Muscle layer of colon (tissue), 2 donors: ENCODE measurements around the gene U2AF1L4.

Source experiments
- H3K27ac ChIP-seq: one replicate; pipeline ENCODE4 v1.7.0; 2013; ENCODE audit warnings: low read depth, mild to moderate bottlenecking, low read length, moderate library complexity
- H3K27me3 ChIP-seq, 2 donors: one replicate each; pipeline ENCODE4 v1.7.0; 2013; ENCODE audit warnings: low read length in 2 of 2, mild to moderate bottlenecking in 2 of 2; ENCODE audit not compliant: insufficient read depth in 2 of 2, control insufficient read depth in 1 of 2
- H3K36me3 ChIP-seq: one replicate; pipeline ENCODE4 v1.7.0; 2013; ENCODE audit warnings: mild to moderate bottlenecking, low read length; ENCODE audit not compliant: insufficient read depth
- H3K4me1 ChIP-seq: one replicate; pipeline ENCODE4 v1.7.0; 2013; ENCODE audit warnings: mild to moderate bottlenecking, low read length; ENCODE audit not compliant: insufficient read depth
- H3K4me3 ChIP-seq, 2 donors: one replicate each; pipeline ENCODE4 v1.7.0; 2013; ENCODE audit warnings: low read length in 2 of 2, low read depth in 1 of 2, mild to moderate bottlenecking in 1 of 2, moderate library complexity in 1 of 2
- H3K9ac ChIP-seq: one replicate; pipeline ENCODE4 v1.7.0; 2013; ENCODE audit warnings: low read length
- H3K9me3 ChIP-seq: one replicate; pipeline ENCODE4 v1.7.0; 2013; ENCODE audit warnings: mild to moderate bottlenecking, low read length
- donor health status: abdominal sarcoma.
- donor health status: Adenocarcinoma of cecum.

U2AF1L4 gene

DNA sequence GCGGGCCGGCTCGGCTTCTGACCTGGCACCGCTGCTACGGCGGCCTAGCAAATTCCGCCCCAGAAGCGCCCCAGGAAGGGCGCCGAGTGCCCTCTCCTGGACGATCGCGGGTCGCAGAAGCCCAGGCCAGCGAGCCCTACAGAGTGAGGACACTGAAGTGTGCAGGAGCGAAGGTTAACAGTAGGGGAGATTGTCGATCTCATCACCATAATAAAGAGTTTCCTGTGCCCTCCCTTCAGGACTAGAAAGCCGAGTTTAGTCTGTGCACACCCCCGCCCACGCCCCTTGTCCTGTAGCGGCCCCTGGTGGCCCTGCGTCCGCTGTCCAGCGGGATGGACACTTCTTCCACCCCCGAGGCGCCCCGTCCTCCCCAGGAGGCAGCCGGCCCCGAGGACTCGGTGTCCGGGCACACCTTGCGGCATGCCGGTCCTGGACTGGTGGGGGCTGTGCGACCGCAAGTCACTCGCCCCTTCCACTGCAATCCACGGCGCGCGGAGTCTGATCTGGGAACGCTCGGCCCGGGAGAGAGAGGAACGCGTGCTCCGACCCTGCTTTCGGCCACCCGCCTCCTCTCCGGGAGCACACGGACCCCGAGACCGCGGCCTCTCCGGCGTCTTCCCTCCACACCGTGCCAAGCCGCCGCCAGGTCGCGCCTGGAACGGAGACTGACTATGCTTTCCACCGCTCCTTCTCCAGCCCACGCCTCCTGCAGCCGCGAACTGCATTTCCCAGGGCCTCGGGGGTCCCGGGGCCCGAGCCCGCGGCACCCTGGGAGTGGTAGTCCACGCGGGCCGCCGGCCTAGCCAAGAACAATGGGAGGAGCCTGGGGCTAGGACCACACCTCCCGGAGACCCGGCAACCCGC lies 28.2 kb downstream of the U2AF1L4 start:
- Histone ChIP-seq H3K4me3 (peak overlapping the region; percentile 77 to 92), H3K4me1 (peaks cover 21% of the 10 kb centered on the region), H3K27me3 (no peaks in the 10 kb centered on the region), H3K36me3 (peaks cover 15% of the 10 kb centered on the region), H3K9ac (peak overlapping the region; percentile 61), H3K27ac (peak overlapping the region; percentile 90), H3K9me3 (no peaks in the 10 kb centered on the region)

DNA sequence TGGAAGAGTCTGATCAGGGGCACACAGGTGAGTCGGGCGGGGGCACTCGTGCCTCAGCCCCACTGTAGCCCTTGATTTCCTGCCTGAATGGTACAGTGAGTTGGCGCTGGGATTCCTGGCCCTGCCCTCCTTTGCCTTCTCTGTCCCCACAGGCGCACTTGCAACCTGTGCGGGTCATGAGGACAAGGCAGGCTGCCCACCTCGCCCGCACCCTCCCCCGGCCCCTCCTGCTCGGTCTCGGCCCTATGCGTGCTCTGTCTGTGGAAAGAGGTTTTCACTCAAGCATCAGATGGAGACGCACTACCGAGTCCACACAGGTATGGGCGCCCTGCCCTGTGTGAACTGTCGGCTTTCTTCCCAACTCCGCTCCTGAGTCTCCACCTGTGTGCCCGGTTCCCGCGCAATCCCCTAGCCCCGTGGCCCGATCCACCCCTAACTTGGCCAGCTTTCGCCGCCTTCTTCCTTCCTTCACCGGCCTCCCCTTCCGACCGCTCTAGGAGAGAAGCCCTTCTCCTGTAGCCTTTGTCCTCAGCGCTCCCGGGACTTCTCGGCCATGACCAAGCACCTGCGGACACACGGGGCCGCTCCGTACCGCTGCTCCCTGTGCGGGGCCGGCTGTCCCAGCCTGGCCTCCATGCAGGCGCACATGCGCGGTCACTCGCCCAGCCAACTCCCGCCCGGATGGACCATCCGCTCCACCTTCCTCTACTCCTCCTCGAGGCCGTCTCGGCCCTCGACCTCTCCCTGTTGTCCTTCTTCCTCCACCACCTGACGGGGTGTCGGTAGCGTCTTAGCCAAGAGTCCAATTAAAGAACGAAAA lies 29.0 kb downstream of the U2AF1L4 start:
- Histone ChIP-seq H3K9me3 (no peaks in the 10 kb centered on the region), H3K4me1 (peaks cover 21% of the 10 kb centered on the region), H3K27ac (peak overlapping the region; percentile 90), H3K4me3 (peak overlapping the region; percentile 77 to 92), H3K9ac (peak overlapping the region; percentile 61), H3K36me3 (peaks cover 8% of the 10 kb centered on the region), H3K27me3 (no peaks in the 10 kb centered on the region)

DNA sequence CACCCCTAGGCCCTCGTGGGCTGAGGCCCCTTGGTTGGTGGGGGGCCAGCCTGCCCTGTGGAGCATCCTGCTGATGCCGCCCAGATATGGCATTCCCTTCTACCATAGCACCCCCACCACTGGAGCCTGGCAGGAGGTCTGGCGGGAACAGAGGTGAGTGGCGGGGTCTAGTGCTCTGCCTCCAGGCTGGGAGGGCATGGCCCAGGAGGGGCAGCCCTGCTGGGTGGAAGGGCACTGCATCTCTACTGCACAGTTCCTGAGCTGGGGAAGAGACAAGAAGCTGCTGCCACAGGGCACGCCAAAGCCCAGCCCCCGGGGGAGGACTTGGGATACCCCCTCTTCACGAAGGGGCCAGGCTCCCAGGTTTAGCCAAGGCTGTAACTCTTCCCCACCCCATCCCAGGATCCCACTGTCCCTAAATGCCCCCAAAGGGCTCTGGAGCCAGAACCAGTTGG lies 29.8 kb downstream of the U2AF1L4 start:
- H3K4me3 ChIP-seq, result peak overlapping the region in 1 of 2 donors; percentile 77

DNA sequence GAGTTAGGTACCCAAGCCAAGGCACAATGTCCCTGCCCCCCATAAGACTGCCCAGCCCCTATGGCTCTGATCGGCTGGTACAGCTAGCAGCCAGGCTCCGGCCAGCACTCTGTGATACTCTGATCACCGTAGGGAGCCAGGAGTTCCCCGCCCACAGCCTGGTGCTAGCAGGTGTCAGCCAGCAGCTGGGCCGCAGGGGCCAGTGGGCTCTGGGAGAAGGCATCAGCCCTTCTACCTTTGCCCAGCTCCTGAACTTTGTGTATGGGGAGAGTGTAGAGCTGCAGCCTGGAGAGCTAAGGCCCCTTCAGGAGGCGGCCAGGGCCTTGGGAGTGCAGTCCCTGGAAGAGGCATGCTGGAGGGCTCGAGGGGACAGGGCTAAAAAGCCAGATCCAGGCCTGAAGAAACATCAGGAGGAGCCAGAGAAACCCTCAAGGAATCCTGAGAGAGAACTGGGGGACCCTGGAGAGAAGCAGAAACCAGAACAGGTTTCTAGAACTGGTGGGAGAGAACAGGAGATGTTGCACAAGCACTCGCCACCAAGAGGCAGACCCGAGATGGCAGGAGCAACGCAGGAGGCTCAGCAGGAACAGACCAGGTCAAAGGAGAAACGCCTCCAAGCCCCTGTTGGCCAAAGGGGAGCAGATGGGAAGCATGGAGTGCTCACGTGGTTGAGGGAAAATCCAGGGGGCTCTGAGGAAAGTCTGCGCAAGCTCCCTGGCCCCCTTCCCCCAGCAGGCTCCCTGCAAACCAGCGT lies 30.4 kb downstream of the U2AF1L4 start:
- peaks cover 2% of the 10 kb centered on the region for H3K36me3 ChIP-seq
- no peaks in the 10 kb centered on the region for H3K9me3 ChIP-seq
- H3K9ac ChIP-seq, result no peak overlapping the region
- H3K4me1 ChIP-seq, result peaks cover 21% of the 10 kb centered on the region
- H3K27me3 ChIP-seq, result no peaks in the 10 kb centered on the region
- no peak overlapping the region for H3K4me3 ChIP-seq
- H3K27ac ChIP-seq, result no peak overlapping the region

More for the DNA sequence above, 29.8 kb downstream of the U2AF1L4 start:
- Histone ChIP-seq H3K27ac (peak overlapping the region; percentile 90), H3K36me3 (peaks cover 8% of the 10 kb centered on the region), H3K9ac (peak overlapping the region; percentile 61), H3K4me1 (peaks cover 21% of the 10 kb centered on the region), H3K9me3 (no peaks in the 10 kb centered on the region), H3K27me3 (no peaks in the 10 kb centered on the region)

DNA sequence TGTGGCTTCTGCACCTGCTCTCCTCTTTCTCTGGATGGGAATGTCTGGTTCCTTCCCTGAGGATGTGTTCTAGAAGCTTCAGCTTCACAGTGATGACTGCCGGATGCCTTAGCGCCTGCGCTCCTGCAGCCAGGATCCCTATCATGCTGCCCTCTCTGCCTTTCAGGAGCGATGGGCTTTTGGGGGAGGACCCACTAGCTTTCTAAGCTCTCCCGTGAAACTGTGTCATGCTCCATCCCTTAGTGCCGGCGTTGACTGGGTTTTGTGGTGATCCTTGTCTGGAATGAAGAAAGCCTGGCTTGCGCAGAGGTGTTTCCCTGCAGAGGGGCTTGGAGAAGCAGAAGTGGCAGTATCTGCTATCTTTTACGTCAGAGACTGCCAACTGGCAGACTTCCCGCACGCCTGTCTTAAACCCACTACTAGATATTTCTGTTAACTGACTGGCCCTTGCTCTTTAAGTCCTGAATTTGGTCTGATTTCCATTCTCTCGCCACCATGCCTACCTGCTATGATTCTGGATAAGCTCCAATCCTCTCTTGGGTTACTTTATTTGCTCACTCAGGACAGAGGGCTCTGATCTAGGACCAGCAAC lies 31.2 kb downstream of the U2AF1L4 start:
- Histone ChIP-seq H3K9ac (no peak overlapping the region), H3K4me1 (peaks cover 14% of the 10 kb centered on the region), H3K36me3 (no peaks in the 10 kb centered on the region), H3K9me3 (no peaks in the 10 kb centered on the region), H3K27me3 (no peaks in the 10 kb centered on the region), H3K4me3 (no peak overlapping the region), H3K27ac (no peak overlapping the region)

- no peaks in the 10 kb centered on the region for H3K36me3 ChIP-seq
- no peaks in the 10 kb centered on the region for H3K27me3 ChIP-seq
- H3K4me1 ChIP-seq, result peaks cover 10% of the 10 kb centered on the region
- H3K9me3 ChIP-seq, result no peaks in the 10 kb centered on the region
- H3K4me3 ChIP-seq, result no peak overlapping the region
- H3K27ac ChIP-seq, result no peak overlapping the region
- H3K9ac ChIP-seq, result no peak overlapping the region
Observed at GRCh38 chr19:35713506-35713850, 31.7 kb downstream of the U2AF1L4 start.

DNA sequence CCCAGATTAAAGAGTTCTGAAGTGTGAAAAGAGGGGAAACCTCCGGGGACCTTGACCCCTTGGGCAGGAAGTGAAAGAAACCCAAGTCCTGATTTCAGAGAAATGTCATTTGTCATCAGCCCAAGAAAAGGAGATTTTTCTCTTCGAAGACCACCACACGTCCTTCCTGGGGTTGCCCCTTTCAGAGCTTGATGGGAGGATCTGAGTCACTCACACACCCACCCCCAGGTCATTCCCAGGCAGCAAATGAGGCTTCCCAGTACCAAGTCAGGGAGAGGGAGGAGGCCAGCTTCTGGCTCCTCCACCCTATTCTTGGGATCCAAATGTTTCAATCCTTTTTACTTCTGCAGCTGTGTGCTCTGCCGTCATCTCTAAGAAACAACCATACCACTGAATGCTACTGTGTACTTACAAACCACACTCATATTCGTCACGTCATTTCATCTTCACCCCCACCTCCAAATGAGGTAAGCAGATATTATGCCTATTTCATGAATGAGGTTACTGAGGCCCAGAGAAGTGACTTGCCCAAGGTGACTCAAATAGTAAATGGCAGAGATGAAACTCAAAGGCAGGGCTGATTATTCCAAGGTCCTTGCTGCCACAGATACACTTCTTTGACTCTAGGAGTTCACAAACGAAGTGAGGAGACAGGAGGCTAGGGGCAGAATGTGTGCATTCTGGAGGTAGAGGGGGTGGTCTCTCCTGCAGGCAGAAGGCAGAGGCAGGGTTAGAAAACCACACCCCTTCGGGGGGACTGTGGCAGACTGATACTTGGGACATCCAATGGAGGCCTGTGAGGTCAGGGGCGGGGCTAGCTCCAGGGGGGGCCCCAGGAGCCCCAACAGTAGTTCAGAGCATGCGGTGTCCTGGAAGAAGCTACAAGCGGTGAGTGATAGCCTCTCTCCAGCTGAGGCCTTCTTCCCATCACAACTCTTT lies 32.4 kb downstream of the U2AF1L4 start:
- H3K27me3 ChIP-seq, result no peaks in the 10 kb centered on the region
- peaks cover 10% of the 10 kb centered on the region for H3K4me1 ChIP-seq
- H3K9me3 ChIP-seq, result no peaks in the 10 kb centered on the region
- H3K36me3 ChIP-seq, result no peaks in the 10 kb centered on the region
- no peak overlapping the region for H3K27ac ChIP-seq
- H3K4me3 ChIP-seq, result no peak overlapping the region
- no peak overlapping the region for H3K9ac ChIP-seq

DNA sequence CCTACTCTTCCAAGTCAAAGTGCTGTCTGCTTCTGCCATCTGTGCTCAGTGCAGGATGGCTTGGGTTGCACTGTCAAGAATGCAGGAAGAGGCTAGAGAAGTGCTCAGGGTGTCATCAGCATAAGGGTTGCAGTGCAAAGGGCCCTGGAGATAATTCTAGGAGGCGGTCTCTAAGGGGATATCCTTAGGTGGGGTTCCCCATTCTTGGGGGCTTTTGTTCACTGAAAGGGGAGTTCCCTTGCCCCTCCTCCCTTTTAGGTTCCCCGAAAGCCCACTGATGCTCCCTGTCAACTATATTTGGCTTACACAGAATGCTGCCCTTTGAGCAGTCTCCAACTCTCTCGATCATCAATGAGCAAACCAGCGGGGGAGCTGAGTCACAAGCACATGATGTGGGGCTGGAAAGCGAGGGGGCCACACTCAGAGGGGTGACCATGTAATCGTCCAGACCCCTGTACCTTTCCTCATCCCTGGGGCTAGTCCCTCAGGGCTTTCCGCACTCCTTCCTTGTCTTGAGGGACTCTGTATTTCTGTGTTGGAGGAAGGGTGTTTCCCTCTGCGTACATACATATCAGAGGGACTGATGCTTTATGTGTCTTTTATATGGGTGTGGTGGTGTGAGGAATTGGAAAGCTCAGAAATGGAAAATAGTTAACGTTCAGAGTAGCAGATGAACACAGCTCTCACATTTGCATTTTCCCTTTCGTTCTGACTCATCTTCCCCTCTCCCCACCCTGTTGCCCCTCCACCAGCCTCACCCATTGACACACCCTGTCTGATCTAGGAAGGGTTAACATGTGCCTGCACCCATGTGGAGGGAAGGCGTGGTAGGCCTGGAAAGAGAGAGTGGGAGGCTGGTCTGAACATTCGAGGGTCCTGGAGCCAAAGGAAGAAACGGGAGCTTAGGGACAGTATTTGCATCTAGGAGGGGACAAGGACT lies 34.2 kb downstream of the U2AF1L4 start:
- Histone ChIP-seq H3K4me3 (no peak overlapping the region), H3K9ac (no peak overlapping the region), H3K9me3 (no peaks in the 10 kb centered on the region), H3K27ac (no peak overlapping the region), H3K36me3 (no peaks in the 10 kb centered on the region), H3K27me3 (no peaks in the 10 kb centered on the region), H3K4me1 (peaks cover 7% of the 10 kb centered on the region)

GRCh38 chr19:35708391-35708790 lies 36.8 kb downstream of the U2AF1L4 start:
- no peaks in the 10 kb centered on the region for H3K9me3 ChIP-seq
- no peak overlapping the region for H3K4me3 ChIP-seq
- no peak overlapping the region for H3K9ac ChIP-seq
- no peaks in the 10 kb centered on the region for H3K27me3 ChIP-seq
- H3K27ac ChIP-seq, result no peak overlapping the region
- no peaks in the 10 kb centered on the region for H3K4me1 ChIP-seq
- H3K36me3 ChIP-seq, result no peaks in the 10 kb centered on the region
